Measurements from ENCODE around the gene LRBA. TPM values are rescaled to one million over a fixed set of nuclear protein-coding genes. Genes with fewer than 3 reads are reported as not detected.
A peak's percentile ranks its signal among the peaks of the same experiment; 100 is the strongest.

LRBA gene
- total and polyA plus RNA-seq, 9 of the 15 experiments (the other 6 are each of a cell fraction or from before 2014, with no cell fraction given), result 24.2 to 88.7 (median 59.7) TPM

GRCh38 chr4:151034829-151035228, 19.7 kb upstream of the LRBA start:
- Histone ChIP-seq H3K27ac (ENCODE audit: extremely low read depth, low read depth, low read length) (no peak overlapping the region), H3K4me1 (replicated peaks in 1 of 2; ENCODE audit: control insufficient read depth in 2 of 2, insufficient read depth in 2 of 2, low read length in 2 of 2) (peaks cover 12 to 29% of the 10 kb centered on the region in 2 experiments; a peak in 4 of 5 replicates), H3K4me3 (no peak overlapping the region), H4K20me1 (replicated peaks; ENCODE audit: control insufficient read depth, insufficient read depth, low read length) (no peaks in the 10 kb centered on the region), H3K9me1 (ENCODE audit: control insufficient read depth, insufficient read depth, low read length) (no peaks in the 10 kb centered on the region), H3K9me3 (replicated peaks; ENCODE audit: control insufficient read depth, insufficient read depth, low read depth, low read length) (no peaks in the 10 kb centered on the region), H3K4me2 (ENCODE audit: insufficient read depth, low read length) (no peak overlapping the region), H3K36me3 (ENCODE audit: control insufficient read depth, insufficient read depth, low read length) (no peaks in the 10 kb centered on the region), H3K27me3 (ENCODE audit: control insufficient read depth in 2 of 2, insufficient read depth in 2 of 2, low read length in 2 of 2) (no peaks in the 10 kb centered on the region), H3K79me2 (ENCODE audit: control insufficient read depth, insufficient read depth, low read length) (no peaks in the 10 kb centered on the region), H2AFZ (ENCODE audit: low read depth, low read length) (peak overlapping the region; percentile 55; the same call in 1 of the 2 replicates), H3K9ac (ENCODE audit: insufficient read depth in 1 of 2, low read depth in 2 of 2, low read length in 2 of 2) (no peak overlapping the region)
- ChIA-PET POLR2A (no interaction called here), CTCF (ENCODE audit: low intra/inter-chr PET ratio) (no interaction called here)
- intact Hi-C loops (cut with micrococcal nuclease), result no loop called here
- WGBS (ENCODE audit: insufficient coverage, low coverage, missing lambda C conversion rate), result 66% methylated on average over 2 of the region's 2 CpGs
- DNase-seq (ENCODE audit: extremely low read depth in 1 of 4, low spot score in 3 of 4) (no peak), ATAC-seq (no peak), FAIRE-seq (no peak)
- BruUV-seq (replicated peaks), result no TSS peak
- in situ Hi-C loops (cut with MboI), result no loop called here
- TF ChIP-seq FOXP1 (CRISPR knock-in tag; IDR thresholded peaks at IDR 0.05), result no peak
- TF ChIP-seq NFYB (IDR thresholded peaks at IDR 0.05; ENCODE audit: extremely low read depth, insufficient read length), result no peak
- TF ChIP-seq USF2 (CRISPR knock-in tag; IDR thresholded peaks at IDR 0.05), result no peak
- no peak for TF ChIP-seq HMBOX1 (IDR thresholded peaks at IDR 0.05)
- no peak for TF ChIP-seq EWSR1 (IDR thresholded peaks at IDR 0.05; ENCODE audit: borderline replicate concordance, low read depth, partially characterized antibody)
- TF ChIP-seq BRF1 (IDR thresholded peaks at IDR 0.05; ENCODE audit: borderline replicate concordance, extremely low read depth, insufficient read length), result no peak
- no peak for TF ChIP-seq SMARCC2 (IDR thresholded peaks at IDR 0.05; ENCODE audit: low read depth)
- no peak for TF ChIP-seq DLX4 (CRISPR knock-in tag; IDR thresholded peaks at IDR 0.05)
- no peak for TF ChIP-seq KDM4B (IDR thresholded peaks at IDR 0.05; ENCODE audit: borderline replicate concordance in 2 of 2, low read depth in 1 of 2)
- TF ChIP-seq ZNF232 (CRISPR knock-in tag; IDR thresholded peaks at IDR 0.05), result no peak
- TF ChIP-seq THRAP3 (IDR thresholded peaks at IDR 0.05; ENCODE audit: borderline replicate concordance), result no peak
- TF ChIP-seq MBD1 (CRISPR knock-in tag; IDR thresholded peaks at IDR 0.05), result no peak
- no peak for TF ChIP-seq TCF3 (CRISPR knock-in tag; IDR thresholded peaks at IDR 0.05)
- TF ChIP-seq C11orf30 (IDR thresholded peaks at IDR 0.05; ENCODE audit: low read depth), result no peak
- no peak for TF ChIP-seq E2F8 (IDR thresholded peaks at IDR 0.05; ENCODE audit: low read depth, partially characterized antibody)
- no peak for TF ChIP-seq ZKSCAN8 (CRISPR knock-in tag; IDR thresholded peaks at IDR 0.05)

Data from K562 (cell line).